ENCODE results near the gene KLLN. TPM values are rescaled to one million over a fixed set of nuclear protein-coding genes. Genes with fewer than 3 reads are reported as not detected.

The KLLN gene
- total RNA-seq (2014; rRNA removed; shearing (Covaris generic)) = 0.29 and 0.49 TPM in 2 replicates

GRCh38 chr10:87863053-87863943 lies at the start of gene KLLN, which contains the start of gene PTEN:
Gene KLLN, minus strand, starts transcription at chr10:87863533. Its CDS starts 1,046 bp downstream, at chr10:87862487.
Gene PTEN, plus strand, starts transcription at chr10:87863625. Its CDS starts 845 bp downstream, at chr10:87864470.

GRCh38 chr10:87817609-87818504 lies 45.5 kb downstream of the KLLN start, which contains the start of gene ATAD1:
Gene ATAD1, minus strand, starts transcription at chr10:87818226. Its CDS starts 3,627 bp downstream, at chr10:87814599.

Small RNAs within 50 kb of the gene (small RNA-seq; reads per million reads assigned to genes)
- not detected for gene RN7SL78P

Other genes with a start within 250 kb of the KLLN start
- gene PAPSS2, start 203.7 kb downstream of the KLLN start, total RNA-seq (2014; rRNA removed; shearing (Covaris generic)) = 18.9 and 19.0 TPM in 2 replicates
- 32.4 and 41.4 TPM in 2 replicates for gene ATAD1, start 45.3 kb downstream of the KLLN start, total RNA-seq (2014; rRNA removed; shearing (Covaris generic))
- gene PTEN, start 92 bp upstream of the KLLN start, total RNA-seq (2014; rRNA removed; shearing (Covaris generic)) = 35.9 and 56.9 TPM in 2 replicates